PC-3 (cell line): ENCODE data around the gene TNNC2. TPM values are rescaled to one million over a fixed set of nuclear protein-coding genes. Genes with fewer than 3 reads are reported as not detected.
A peak's percentile ranks its signal among the peaks of the same experiment; 100 is the strongest.

Experiments used
- ATAC-seq: fragments of 200-7000 bp; cut with Tn5 transposase; 2 replicates; pipeline ENCODE4 v1.9.1; 2020; ENCODE audit warnings: mild to moderate bottlenecking, moderate library complexity
- BruUV-seq: library from RNA; stranded (reverse); fragments of 400-500 nt; replicated peaks from 2 replicates; lab custom pipeline; 2021; lab: Mats Ljungman, UMichigan
- CTCF ChIA-PET: fragments of 300-600 bp; sonication (Branson Sonifier 250); formaldehyde crosslinking; loops from one replicate; lab custom pipeline; 2022; ENCODE audit warnings: antibody characterized with exemption; lab: Charles Lee
- POLR2A ChIA-PET: fragments of 300-600 bp; sonication (Branson Sonifier 250); formaldehyde crosslinking; loops from one replicate; lab custom pipeline; 2022; ENCODE audit warnings: antibody characterized with exemption; ENCODE audit not compliant: unreplicated experiment; lab: Charles Lee
- DNase-seq: peaks from one replicate; pipeline ENCODE4 v3.0.0-alpha.2; 2015
- H2AFZ ChIP-seq: fragments of 300-600 bp; sonication (generic); 2 replicates; pipeline ENCODE4 v1.6.0; 2016; ENCODE audit warnings: antibody characterized with exemption, low read length
- H3F3A ChIP-seq: fragments of 300-600 bp; sonication (generic); one replicate; pipeline ENCODE4 v1.6.0; 2017; ENCODE audit warnings: antibody characterized with exemption, low read length, control low read depth, mild to moderate bottlenecking; ENCODE audit not compliant: unreplicated experiment
- H3K27ac ChIP-seq: fragments of 300-600 bp; sonication (generic); 2 replicates; pipeline ENCODE4 v1.5.1; 2016; ENCODE audit warnings: mild to moderate bottlenecking, low read length
- H3K27me3 ChIP-seq: fragments of 300-600 bp; sonication (generic); 2 replicates; pipeline ENCODE4 v1.6.1; 2016; ENCODE audit warnings: low read length, mixed read lengths
- H3K36me3 ChIP-seq: fragments of 300-600 bp; sonication (generic); 2 replicates; pipeline ENCODE4 v1.6.1; 2016; ENCODE audit warnings: low read depth, mixed run types, low read length, mixed read lengths
- H3K4me1 ChIP-seq: fragments of 300-600 bp; sonication (generic); 2 replicates; pipeline ENCODE4 v1.5.1; 2016; ENCODE audit warnings: low read length; ENCODE audit not compliant: insufficient read depth
- H3K4me2 ChIP-seq: fragments of 300-600 bp; sonication (generic); 2 replicates; pipeline ENCODE4 v1.6.0; 2016; ENCODE audit warnings: low read length
- H3K4me3 ChIP-seq: fragments of 300-600 bp; sonication (generic); 2 replicates; pipeline ENCODE4 v1.5.1; 2016; ENCODE audit warnings: mild to moderate bottlenecking, low read length, mixed read lengths
- H3K79me2 ChIP-seq: fragments of 300-600 bp; sonication (generic); 2 replicates; pipeline ENCODE4 v1.6.1; 2017; ENCODE audit warnings: low read length, mixed read lengths
- H3K9ac ChIP-seq: fragments of 300-600 bp; sonication (generic); 2 replicates; pipeline ENCODE4 v1.6.0; 2016; ENCODE audit warnings: mild to moderate bottlenecking, low read length
- H3K9me2 ChIP-seq: fragments of 300-600 bp; sonication (generic); replicated peaks from 2 replicates; pipeline ENCODE4 v1.6.1; 2016; ENCODE audit warnings: mixed run types, low read length, mixed read lengths
- H3K9me3 ChIP-seq: fragments of 300-600 bp; sonication (generic); 2 replicates; pipeline ENCODE4 v1.6.1; 2016; ENCODE audit warnings: low read length, mixed read lengths
- H4K20me1 ChIP-seq: fragments of 300-600 bp; sonication (generic); 2 replicates; pipeline ENCODE4 v1.6.1; 2016; ENCODE audit warnings: low read length, mixed read lengths
- CTCF ChIP-seq: fragments of 300-600 bp; sonication (generic); conservative IDR thresholded peaks from 2 replicates; pipeline ENCODE4 v1.5.1; 2017; ENCODE audit warnings: antibody characterized with exemption, low read depth, mild to moderate bottlenecking, low read length
- EZH2 ChIP-seq: fragments of 300-600 bp; sonication (generic); IDR thresholded peaks from one replicate; pipeline ENCODE4 v1.6.1; 2017; ENCODE audit warnings: antibody characterized with exemption, mild to moderate bottlenecking, low read length; ENCODE audit not compliant: unreplicated experiment
- EZH2phosphoT487 ChIP-seq: fragments of 300-600 bp; sonication (generic); IDR thresholded peaks from 2 replicates; pipeline ENCODE4 v1.6.1; 2018; ENCODE audit warnings: mild to moderate bottlenecking, antibody characterized with exemption, low read length, borderline replicate concordance
- intact Hi-C: fragments of 100-400 bp; cut with micrococcal nuclease; formaldehyde crosslinking; loops from 2 replicates; pipeline ENCODE4 v1.9.0; 2023
- total RNA-seq: library from RNA; depleted of rRNA; stranded (reverse); fragments of >200 nt; gene quantifications from 2 replicates; pipeline ENCODE4 v1.2.3, GENCODE V29; 2014

The TNNC2 gene
- total RNA-seq, 1 experiment from 2014 or later: not detected

DNA sequence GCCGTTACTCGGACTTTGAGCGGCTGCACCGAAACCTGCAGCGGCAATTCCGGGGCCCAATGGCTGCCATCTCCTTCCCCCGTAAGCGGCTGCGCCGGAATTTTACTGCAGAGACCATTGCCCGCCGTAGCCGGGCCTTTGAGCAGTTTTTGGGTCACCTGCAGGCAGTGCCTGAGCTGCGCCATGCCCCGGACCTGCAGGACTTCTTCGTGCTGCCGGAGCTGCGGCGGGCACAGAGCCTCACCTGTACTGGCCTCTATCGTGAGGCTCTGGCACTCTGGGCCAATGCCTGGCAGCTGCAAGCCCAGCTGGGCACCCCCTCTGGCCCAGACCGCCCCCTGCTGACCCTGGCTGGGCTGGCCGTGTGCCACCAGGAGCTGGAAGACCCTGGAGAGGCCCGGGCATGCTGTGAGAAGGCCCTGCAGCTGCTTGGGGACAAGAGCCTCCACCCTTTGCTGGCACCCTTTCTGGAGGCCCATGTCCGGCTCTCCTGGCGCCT, 13.6 kb upstream of the TNNC2 start:
- intact Hi-C loops: no loop called here
- H3K79me2 ChIP-seq: peaks cover 11% of the 10 kb centered on the region
- H3K9me3 ChIP-seq: no peaks in the 10 kb centered on the region
- peaks cover 12% of the 10 kb centered on the region for H3K4me1 ChIP-seq
- H3K9me2 ChIP-seq: no peaks in the 10 kb centered on the region
- H3K27ac ChIP-seq: no peak overlapping the region
- no peaks in the 10 kb centered on the region for H3K27me3 ChIP-seq
- no peak for ATAC-seq
- ChIA-PET POLR2A (no interaction called here), CTCF (no interaction called here)
- TF ChIP-seq CTCF (no peak), EZH2phosphoT487 (no peak), EZH2 (no peak)
- no TSS peak for BruUV-seq
- H3K9ac ChIP-seq: no peak overlapping the region
- H3K36me3 ChIP-seq: peaks cover 33% of the 10 kb centered on the region
- no peak overlapping the region for H3K4me3 ChIP-seq
- no peaks in the 10 kb centered on the region for H3F3A ChIP-seq
- H4K20me1 ChIP-seq: no peaks in the 10 kb centered on the region
- no peak overlapping the region for H2AFZ ChIP-seq
- DNase-seq: no peak
- H3K4me2 ChIP-seq: no peak overlapping the region

DNA sequence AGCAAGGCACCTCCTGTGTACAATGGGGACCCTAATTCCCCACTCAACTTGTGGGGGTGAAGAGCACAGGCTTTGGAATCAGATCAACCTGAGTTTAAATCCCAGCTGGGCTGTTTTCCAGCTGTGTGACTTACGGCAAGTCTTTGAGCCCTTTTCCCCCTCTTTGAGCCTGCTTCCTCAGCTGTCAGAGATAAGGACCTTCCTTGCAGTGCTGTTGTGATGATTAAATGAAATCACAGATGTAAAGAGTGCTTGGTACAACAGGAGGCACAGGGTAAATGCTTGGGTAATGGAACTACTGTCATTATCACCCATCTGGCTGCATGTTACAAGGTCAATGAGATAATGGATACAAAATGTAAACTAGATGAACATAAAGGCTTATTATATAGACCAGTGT, 9.7 kb upstream of the TNNC2 start:
- DNase-seq (no peak), ATAC-seq (no peak)
- H3F3A ChIP-seq: no peaks in the 10 kb centered on the region
- H3K4me2 ChIP-seq: peak overlapping the region; percentile 64
- BruUV-seq: no TSS peak
- H3K4me3 ChIP-seq: no peak overlapping the region; the same call in 1 of the 2 replicates
- H3K9me2 ChIP-seq: no peaks in the 10 kb centered on the region
- ChIA-PET CTCF (no interaction called here), POLR2A (interaction anchor here (1.4 kb wide), 1 partner anchor 31 kb away, joined by 5 read pairs; no protein-coding TSS in a partner anchor)
- no peaks in the 10 kb centered on the region for H3K9me3 ChIP-seq
- H2AFZ ChIP-seq: no peak overlapping the region
- peaks cover 29% of the 10 kb centered on the region for H3K79me2 ChIP-seq
- H3K27ac ChIP-seq: peak overlapping the region; percentile 66
- no peaks in the 10 kb centered on the region for H4K20me1 ChIP-seq
- H3K4me1 ChIP-seq: peaks cover 35% of the 10 kb centered on the region
- H3K27me3 ChIP-seq: no peaks in the 10 kb centered on the region
- H3K36me3 ChIP-seq: peaks cover 9% of the 10 kb centered on the region; the same call in 1 of the 2 replicates
- intact Hi-C loops: loop anchor here (1.0 to 10.0 kb wide), 2 partner anchors 30 to 138 kb away; partner anchors contain the start of gene ZNF335
- 0 out of 2 replicates have a peak overlapping the region, but pooled peaks have one; percentile 11 for H3K9ac ChIP-seq
- no peak for TF ChIP-seq EZH2
- TF ChIP-seq CTCF: no peak
- TF ChIP-seq EZH2phosphoT487: no peak

DNA sequence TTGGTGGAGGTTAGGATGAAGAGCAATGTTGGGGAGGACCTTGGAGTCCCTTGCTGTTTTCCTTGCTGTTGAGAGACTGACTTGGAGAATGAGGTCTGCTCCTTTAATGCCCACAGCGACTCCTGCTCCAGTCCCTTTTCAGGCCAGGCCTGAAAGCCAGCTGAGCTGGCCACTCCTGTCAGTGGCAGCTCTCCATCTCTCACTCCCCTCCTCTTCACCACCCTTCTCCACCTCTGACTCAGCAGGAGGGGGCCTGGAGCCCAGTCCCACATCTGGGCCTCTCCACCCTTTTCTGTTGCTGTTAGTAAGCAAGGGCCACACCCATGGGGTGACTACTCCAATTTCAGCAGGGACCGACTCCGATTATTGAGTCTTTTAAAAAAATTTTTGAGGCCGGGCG, 8.7 kb upstream of the TNNC2 start:
- H3K4me1 ChIP-seq: peaks cover 35% of the 10 kb centered on the region
- H3K79me2 ChIP-seq: peaks cover 29% of the 10 kb centered on the region
- no peaks in the 10 kb centered on the region for H3K9me2 ChIP-seq
- H2AFZ ChIP-seq: no peak overlapping the region
- POLR2A ChIA-PET: interaction anchor here (0.6 to 1.4 kb wide), 3 partner anchors 32 to 99 kb away, joined by 5 to 29 read pairs (median 17); no protein-coding TSS in a partner anchor
- H3K27me3 ChIP-seq: no peaks in the 10 kb centered on the region
- no peaks in the 10 kb centered on the region for H3K9me3 ChIP-seq
- H3K4me2 ChIP-seq: peak overlapping the region; percentile 91
- ATAC-seq (peak; percentile 65), DNase-seq (peak; percentile 95)
- peak overlapping the region; percentile 11; the same call in 1 of the 2 replicates for H3K9ac ChIP-seq
- H3K36me3 ChIP-seq: no peaks in the 10 kb centered on the region; the same call in 1 of the 2 replicates
- H3K4me3 ChIP-seq: peak overlapping the region; percentile 78
- no TSS peak for BruUV-seq
- CTCF ChIA-PET: interaction anchor here (0.6 kb wide), 1 partner anchor 55 kb away, joined by 4 read pairs; the partner anchor contains the start of genes CTSA and NEURL2
- TF ChIP-seq EZH2phosphoT487 (no peak), CTCF (no peak), EZH2 (no peak)
- H3K27ac ChIP-seq: peak overlapping the region; percentile 66
- H4K20me1 ChIP-seq: no peaks in the 10 kb centered on the region
- intact Hi-C loops: loop anchor here (1.0 to 10.0 kb wide), 3 partner anchors 31 to 139 kb away; partner anchors contain the start of gene ZNF335
- H3F3A ChIP-seq: no peaks in the 10 kb centered on the region
